WI38 (cell line): ENCODE data around the gene CRACR2A.

ENCODE experiments used
- H3K4me3 ChIP-seq: 2 replicates; pipeline ENCODE4 v1.5.1; 2011; ENCODE audit warnings: low read depth, mild to moderate bottlenecking, control low read depth, low read length
- CTCF ChIP-seq: IDR thresholded peaks from 2 replicates; pipeline ENCODE4 v1.5.1; 2012; ENCODE audit warnings: low read depth, mild to moderate bottlenecking, control low read depth, low read length

Gene CRACR2A

GRCh38 chr12:3587402-3588013 is 165.4 kb downstream of the CRACR2A start:
- TF ChIP-seq CTCF: no peak
- H3K4me3 ChIP-seq: no peak overlapping the region

GRCh38 chr12:3583656-3584334 is 169.1 kb downstream of the CRACR2A start:
- H3K4me3 ChIP-seq: no peak overlapping the region
- TF ChIP-seq CTCF: no peak

GRCh38 chr12:3580094-3580749 is 172.7 kb downstream of the CRACR2A start:
- TF ChIP-seq CTCF: no peak
- H3K4me3 ChIP-seq: no peak overlapping the region

- no peak overlapping the region for H3K4me3 ChIP-seq
- no peak for TF ChIP-seq CTCF
Observed at GRCh38 chr12:3579446-3580093, 173.3 kb downstream of the CRACR2A start.

- no peak for TF ChIP-seq CTCF
- no peak overlapping the region for H3K4me3 ChIP-seq
Observed at GRCh38 chr12:3578557-3578956, 174.4 kb downstream of the CRACR2A start.

- no peak overlapping the region for H3K4me3 ChIP-seq
- TF ChIP-seq CTCF: no peak
Observed at GRCh38 chr12:3576891-3577290, 176.0 kb downstream of the CRACR2A start.
